T-helper 22 cell (primary cell): ENCODE measurements around the gene RUVBL2.

Experiments
- DNase-seq: peaks from one replicate; pipeline ENCODE4 v3.0.0-alpha.2; 2020; ENCODE audit warnings: low read depth

Gene RUVBL2

GRCh38 chr19:48964205-48965039, 29.3 kb upstream of the RUVBL2 start:
- no peak for DNase-seq

DNA sequence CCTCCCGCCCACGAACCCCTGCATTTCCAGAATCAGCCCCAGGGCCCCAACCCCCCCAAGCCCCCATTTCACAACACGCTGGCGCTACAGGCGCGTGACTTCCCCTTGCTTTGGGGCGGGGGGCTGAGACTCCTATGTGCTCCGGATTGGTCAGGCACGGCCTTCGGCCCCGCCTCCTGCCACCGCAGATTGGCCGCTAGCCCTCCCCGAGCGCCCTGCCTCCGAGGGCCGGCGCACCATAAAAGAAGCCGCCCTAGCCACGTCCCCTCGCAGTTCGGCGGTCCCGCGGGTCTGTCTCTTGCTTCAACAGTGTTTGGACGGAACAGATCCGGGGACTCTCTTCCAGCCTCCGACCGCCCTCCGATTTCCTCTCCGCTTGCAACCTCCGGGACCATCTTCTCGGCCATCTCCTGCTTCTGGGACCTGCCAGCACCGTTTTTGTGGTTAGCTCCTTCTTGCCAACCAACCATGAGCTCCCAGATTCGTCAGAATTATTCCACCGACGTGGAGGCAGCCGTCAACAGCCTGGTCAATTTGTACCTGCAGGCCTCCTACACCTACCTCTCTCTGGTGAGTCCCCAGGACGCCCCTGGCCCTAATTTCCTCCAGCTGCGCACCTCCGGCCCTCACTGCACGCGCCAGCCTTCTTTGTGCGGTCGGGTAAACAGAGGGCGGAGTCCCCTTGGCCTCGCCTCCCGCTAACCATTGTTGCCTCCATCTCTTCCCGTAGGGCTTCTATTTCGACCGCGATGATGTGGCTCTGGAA, 28.5 kb upstream of the RUVBL2 start, which contains the start of gene FTL:
TSS of gene FTL (plus strand) at position 270 of the 766 bp plus-strand sequence. CDS start at position 469, 199 bp downstream.
- peak; percentile 82 for DNase-seq

DNA sequence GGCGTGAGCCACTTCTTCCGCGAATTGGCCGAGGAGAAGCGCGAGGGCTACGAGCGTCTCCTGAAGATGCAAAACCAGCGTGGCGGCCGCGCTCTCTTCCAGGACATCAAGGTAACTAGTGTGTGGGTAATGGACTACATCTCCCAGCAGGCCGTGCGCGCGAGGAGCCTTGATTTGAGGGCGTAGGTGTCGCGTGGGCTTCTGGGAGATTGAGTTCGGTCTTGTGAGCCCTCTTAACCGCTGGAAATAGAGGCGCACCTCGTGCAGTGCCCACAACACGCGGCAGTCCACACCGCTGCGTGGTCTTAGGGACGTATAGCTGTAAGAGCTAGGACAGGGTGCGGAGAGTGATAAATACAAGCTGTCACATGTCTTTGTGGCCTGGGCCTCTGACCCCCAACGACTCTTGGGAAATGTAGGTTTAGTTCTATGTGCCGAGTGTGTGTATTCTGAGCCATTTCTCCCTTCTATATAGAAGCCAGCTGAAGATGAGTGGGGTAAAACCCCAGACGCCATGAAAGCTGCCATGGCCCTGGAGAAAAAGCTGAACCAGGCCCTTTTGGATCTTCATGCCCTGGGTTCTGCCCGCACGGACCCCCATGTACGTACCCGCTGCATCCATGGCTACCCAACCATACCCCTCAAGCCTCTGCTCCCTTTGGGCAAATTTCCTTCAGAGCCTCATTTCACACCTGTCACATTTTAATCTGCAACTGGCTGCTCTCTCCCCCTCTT, 27.7 kb upstream of the RUVBL2 start:
- DNase-seq, result peak; percentile 81

DNA sequence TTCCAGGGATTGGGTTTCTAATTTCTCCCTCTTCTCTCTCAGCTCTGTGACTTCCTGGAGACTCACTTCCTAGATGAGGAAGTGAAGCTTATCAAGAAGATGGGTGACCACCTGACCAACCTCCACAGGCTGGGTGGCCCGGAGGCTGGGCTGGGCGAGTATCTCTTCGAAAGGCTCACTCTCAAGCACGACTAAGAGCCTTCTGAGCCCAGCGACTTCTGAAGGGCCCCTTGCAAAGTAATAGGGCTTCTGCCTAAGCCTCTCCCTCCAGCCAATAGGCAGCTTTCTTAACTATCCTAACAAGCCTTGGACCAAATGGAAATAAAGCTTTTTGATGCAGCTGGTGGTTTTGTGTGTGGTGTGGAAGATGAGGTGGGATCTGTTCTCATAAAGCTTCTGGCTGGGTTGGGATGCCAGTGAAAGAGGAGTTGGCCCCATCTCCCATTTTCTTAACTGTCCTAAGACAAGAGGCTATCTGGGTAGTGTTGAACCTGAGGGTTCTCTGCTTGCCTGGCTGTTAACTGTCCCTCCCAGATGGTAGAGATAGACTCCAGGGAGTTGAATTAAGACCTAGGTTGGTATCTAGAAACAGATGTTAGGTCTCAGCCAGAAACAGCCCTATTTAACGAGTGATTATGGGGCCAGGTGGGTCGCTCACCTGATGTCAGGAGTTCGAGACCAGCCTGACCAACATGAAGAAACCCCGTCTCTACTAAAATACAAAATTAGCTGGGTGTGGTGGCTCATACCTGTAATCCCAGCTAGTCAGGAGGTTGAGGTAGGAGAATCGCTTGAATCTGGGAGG, 26.9 kb upstream of the RUVBL2 start:
- DNase-seq, result no peak

- no peak for DNase-seq
These were observed 26.1 kb upstream of the RUVBL2 start for GRCh38 chr19:48967346-48968178.

- no peak for DNase-seq
These were observed 25.5 kb upstream of the RUVBL2 start for GRCh38 chr19:48968179-48968661.

DNA sequence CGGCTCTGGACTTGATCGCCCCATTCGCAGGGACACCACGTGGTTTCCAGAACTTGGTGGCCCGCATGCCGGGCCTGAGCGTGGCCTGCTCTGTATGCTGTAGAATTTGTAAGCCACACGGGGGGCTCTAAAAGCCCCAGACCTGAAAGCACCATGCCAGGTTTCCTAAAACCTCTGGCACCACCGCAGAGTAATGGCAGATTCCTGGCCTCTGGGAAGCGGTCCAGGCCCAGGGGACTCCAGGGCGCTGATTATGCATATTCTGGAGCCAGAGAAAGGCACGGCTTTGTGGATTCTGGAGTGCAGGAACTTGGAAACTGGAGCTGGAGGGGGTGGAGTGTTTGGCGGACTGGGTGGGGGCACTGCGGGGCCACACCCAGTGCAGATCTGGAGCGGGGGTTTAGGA, 24.9 kb upstream of the RUVBL2 start:
- no peak for DNase-seq

DNA sequence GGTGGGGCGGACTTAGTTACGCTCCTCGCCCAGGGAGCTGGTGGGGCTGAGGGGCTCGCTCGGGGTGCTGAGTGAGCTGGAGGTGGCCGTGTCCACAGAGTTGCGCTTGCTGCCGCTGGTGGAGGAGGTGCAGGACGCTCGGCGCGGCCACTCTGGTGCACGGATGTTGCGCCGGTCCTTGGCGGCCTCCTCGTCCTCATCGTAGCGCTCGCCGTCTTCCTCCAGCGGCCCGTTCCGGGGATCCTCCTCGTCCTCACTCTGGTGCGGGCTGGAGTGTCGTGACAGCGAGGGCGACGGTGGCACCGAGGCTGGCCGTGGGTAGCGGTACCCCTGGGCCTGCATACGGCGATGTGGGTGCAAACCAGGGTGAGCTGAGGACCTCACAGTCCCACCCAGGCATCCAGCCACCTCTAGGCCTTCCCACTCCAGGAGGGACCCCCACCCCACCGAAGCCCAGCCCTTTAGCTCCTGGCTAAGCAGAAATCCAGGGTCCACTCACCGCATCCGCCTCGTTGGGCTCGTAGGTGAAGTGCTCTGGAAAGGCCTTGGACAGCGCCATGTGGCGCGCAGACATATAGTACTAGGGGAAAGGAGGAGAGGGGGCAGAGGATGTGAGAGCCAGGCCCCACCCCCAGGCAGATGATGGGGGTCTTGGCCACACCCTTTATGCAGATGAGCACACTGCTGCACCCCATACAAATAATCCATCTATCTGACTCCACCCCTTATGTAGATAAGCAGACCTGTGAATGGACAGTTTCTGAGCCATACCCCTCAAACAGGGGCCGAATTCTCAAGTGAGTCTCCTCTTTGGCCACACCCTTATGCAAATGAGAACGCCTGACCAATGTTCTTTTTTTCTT, 24.2 kb upstream of the RUVBL2 start:
- no peak for DNase-seq

DNA sequence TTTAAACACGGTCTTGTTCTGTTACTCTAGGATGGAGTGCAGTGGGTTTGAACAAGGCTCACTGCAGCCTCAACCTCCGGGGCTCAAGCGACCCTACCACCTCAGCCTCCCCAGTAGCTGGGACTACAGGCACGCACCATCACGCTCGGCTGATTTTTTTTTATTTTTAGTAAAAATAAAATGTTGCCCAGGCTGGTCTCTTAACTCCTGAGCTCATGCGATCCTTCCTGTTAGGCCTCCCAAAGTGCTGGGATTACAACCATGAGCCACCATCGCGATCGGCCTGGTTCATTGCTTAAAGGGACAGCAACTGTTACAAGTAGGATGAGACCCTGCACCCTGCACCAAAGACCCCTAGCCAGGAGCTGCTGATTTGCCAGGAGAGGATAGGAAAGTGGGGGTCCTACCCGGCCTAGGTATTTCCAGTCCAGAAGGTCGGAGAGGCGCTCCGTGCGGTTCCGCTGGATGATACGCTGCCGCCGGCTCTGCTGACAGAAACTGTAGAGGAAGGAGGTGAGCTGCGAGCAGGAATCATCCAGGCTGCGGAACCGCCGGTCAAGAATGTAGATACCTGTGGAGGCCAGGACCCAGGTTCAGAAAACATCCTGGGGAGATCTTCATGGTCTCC, 23.4 kb upstream of the RUVBL2 start:
- DNase-seq, result no peak

- peak; percentile 42 for DNase-seq
These were observed 22.7 kb upstream of the RUVBL2 start for GRCh38 chr19:48970923-48971395.

DNA sequence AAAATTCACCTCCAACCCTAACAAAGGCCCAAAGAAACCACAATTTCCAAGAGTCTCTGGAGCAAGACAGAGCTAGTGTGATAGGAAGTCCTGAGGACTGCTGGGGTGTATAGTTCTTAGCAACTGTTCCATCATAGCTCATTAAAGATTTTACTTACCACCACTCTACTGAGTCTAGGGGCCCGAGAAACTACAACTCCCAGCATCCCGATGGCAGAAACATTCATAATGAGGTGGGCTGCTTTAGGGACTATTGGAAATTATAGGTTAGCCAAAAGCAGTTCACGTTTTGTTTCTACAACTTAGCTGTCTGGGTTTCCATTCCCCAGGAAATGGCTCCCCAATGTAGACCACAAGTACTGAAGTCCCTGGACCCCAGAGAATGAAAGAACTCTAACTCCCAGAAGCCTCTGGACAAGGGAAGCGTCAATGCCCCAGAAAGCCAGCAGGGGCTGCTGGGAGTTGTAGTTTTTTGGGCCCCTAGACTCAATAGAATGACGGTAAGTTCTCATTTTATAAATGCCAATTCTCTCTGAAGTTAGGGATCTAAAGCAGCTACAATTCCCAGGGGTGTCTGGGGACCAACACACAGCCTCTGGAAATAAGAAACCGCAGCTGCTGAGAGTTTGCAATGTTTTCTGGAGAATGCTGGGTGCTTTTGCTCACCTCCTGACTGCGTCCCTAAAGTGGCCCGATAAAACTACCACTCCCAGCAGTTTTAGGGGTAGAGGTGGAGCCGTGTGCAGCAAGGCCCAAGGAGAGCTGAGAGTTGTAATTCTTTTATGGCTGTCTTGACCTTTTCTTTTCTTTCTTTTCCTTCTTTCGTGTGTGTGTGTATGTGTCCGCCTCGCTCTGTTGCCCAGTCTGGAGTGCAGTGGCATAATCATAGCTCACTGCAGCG, 17.5 kb upstream of the RUVBL2 start:
- DNase-seq, result no peak

- DNase-seq, result no peak
These were observed 16.6 kb upstream of the RUVBL2 start for GRCh38 chr19:48977061-48977460.

DNA sequence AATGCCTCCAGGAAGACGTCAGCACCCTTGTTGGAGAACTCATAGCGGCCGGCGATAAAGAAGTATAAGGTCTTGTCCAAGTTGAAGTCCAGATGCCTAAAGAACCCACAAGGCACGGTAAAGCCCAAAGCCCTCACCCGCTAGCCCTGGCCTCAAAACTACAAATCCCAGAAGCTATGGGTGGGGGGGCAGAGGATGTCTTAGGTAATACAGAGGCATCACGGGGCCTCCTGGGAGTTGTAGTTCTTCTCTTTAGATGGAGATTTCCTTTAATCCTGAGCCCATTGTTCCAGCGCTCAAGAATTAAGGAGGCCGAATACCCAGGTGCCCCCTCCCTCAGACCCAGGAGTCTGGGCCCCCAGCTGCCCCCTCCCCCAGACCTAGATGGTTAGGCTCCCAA, 11.4 kb upstream of the RUVBL2 start:
- DNase-seq, result no peak

DNA sequence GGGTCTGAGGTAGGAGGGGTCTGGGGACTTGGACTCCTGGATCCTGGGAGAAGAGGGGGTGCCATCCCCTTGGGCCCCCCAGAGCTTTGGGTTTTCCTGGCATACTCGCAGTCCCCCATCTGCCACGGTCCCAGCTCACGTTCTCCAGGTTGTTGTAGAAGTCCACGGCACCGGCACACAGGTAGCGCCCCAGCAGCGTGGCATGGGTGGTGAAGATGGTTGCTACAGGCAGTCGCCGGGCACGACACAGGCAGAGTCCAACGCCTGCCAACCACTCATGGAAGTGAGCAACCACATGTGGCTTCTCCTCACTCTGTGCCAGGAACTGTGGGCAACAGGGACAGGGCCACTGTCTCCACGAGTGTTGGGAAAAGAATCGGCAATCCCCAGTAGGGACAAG, 8.0 kb upstream of the RUVBL2 start:
- DNase-seq, result no peak

GRCh38 chr19:48986211-48986610, 7.5 kb upstream of the RUVBL2 start:
- no peak for DNase-seq

- DNase-seq, result no peak
These were observed 6.4 kb upstream of the RUVBL2 start for GRCh38 chr19:48987323-48987722.

DNA sequence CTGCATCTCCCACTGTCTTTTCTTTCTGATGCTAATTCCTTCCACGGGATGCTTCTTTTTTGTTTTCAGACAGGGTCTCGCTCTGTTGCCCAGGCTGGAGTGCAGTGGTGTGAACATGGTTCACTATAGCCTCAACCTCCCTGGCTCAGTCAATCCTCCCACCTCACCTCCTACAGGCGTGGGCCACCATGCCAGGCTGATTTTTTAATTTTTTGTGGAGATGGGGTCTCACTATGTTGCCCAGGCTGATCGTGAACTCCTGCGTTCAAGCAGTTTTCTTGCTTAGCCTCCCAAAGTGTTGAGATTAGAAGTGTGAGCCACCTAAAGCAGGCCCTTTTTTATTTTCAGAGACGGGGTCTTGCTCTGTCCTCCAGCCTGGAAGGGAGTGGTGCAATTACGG, 5.4 kb upstream of the RUVBL2 start:
- no peak for DNase-seq

DNA sequence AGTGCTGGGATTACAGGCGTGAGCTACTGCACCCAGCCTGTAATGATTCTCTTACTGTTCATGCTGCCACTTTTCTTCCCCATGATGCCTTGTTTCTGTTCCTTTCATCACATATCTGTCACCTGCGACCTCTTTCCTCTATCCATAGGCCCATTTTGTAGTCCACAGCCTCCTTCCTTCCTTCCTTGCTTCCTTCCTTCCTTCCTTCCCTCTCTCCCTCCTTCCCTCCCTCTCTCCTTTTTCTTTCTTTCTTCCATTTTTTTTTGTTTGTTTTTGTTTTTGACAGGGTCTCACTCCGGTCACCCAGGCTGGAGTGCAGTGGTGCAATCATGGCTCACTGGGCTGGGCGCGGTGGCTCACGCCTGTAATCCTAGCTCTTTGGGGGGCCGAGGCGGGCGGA, 4.8 kb upstream of the RUVBL2 start:
- DNase-seq, result no peak
